Keratinocyte (primary cell): Measurements from ENCODE around the gene KIFC3.

ENCODE experiments used
- EZH2 ChIP-seq: IDR thresholded peaks from one replicate; pipeline ENCODE4 v1.6.1; 2012; ENCODE audit warnings: inconsistent platforms, mild to moderate bottlenecking, low read length, moderate library complexity
- TF ChIP-seq, protein P1 (sequence below), 3 experiments: IDR thresholded peaks in 1 of 3; conservative IDR thresholded peaks in 1 of 3; optimal IDR thresholded peaks in 1 of 3; 2 replicates in 2 of 3; 3 replicates in 1 of 3; pipeline versions ENCODE3 to v1.5.1; 2011; ENCODE audit warnings: low read length in 3 of 3, mild to moderate bottlenecking in 3 of 3, moderate library complexity in 2 of 3, control low read depth in 1 of 3, inconsistent platforms in 1 of 3; ENCODE audit not compliant: insufficient read depth in 2 of 3; ENCODE audit errors: extremely low read depth in 1 of 3

DNA sequence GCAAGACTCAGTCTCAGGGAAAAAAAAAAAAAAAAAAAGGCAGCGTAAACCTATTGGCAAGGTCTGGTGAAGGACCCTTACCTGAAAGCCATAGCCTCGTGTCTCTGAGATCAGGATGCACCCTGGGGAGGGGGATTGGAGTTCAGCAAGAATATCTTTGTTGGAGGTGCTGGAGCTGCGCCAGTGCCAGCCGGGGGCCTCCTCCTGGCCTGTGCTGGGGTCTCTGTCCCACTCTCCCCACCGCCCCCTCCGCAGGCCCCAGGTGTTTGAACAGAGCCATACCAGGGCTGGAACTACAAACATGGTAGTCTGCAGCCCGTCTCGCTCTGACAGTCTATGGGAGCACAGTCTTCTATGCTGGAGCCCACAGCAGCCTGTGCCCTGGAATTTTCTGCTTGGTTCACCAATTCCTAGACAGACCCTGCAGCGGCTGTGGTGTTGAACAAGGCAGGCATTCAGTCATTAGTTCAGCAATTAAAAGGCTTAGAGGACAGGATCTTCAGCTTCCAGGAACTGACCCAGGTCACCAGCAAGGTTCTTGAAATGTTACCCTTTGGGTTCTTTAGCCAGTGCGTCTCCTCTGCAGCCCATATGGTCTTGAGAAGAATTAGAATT, 42.2 kb upstream of the KIFC3 start:
- TF ChIP-seq, protein P1, sequence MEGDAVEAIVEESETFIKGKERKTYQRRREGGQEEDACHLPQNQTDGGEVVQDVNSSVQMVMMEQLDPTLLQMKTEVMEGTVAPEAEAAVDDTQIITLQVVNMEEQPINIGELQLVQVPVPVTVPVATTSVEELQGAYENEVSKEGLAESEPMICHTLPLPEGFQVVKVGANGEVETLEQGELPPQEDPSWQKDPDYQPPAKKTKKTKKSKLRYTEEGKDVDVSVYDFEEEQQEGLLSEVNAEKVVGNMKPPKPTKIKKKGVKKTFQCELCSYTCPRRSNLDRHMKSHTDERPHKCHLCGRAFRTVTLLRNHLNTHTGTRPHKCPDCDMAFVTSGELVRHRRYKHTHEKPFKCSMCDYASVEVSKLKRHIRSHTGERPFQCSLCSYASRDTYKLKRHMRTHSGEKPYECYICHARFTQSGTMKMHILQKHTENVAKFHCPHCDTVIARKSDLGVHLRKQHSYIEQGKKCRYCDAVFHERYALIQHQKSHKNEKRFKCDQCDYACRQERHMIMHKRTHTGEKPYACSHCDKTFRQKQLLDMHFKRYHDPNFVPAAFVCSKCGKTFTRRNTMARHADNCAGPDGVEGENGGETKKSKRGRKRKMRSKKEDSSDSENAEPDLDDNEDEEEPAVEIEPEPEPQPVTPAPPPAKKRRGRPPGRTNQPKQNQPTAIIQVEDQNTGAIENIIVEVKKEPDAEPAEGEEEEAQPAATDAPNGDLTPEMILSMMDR (optimal IDR thresholded peaks at IDR 0.05 in 1 of 3, IDR thresholded peaks at IDR 0.05 in 1 of 3, conservative IDR thresholded peaks at IDR 0.05 in 1 of 3; ENCODE audit: extremely low read depth in 1 of 3, insufficient read depth in 2 of 3, low read length in 3 of 3): no peak
- no peak for TF ChIP-seq EZH2
